Neural progenitor cell (in vitro differentiated cells): ENCODE data around the gene MEIS2.

Experiments used
- CTCF ChIP-seq: fragments of 200-600 bp; sonication (generic); IDR thresholded peaks from 2 replicates; pipeline ENCODE4 v1.5.1; 2017; ENCODE audit warnings: antibody characterized with exemption, mild to moderate bottlenecking
- EZH2 ChIP-seq: fragments of 200-600 bp; sonication (generic); IDR thresholded peaks from 2 replicates; pipeline ENCODE4 v1.6.1; 2017; ENCODE audit warnings: antibody characterized with exemption, mild to moderate bottlenecking, moderate library complexity
- EZH2phosphoT487 ChIP-seq: fragments of 200-600 bp; sonication (generic); IDR thresholded peaks from 2 replicates; pipeline ENCODE4 v1.6.1; 2017; ENCODE audit warnings: antibody characterized with exemption

- TF ChIP-seq CTCF: no peak
- no peak for TF ChIP-seq EZH2
- TF ChIP-seq EZH2phosphoT487: no peak
Observed at GRCh38 chr15:36877294-36877693, 223.1 kb downstream of the MEIS2 start.
